Measurements from ENCODE around the gene EEIG1. TPM values are rescaled to one million over a fixed set of nuclear protein-coding genes. Genes with fewer than 3 reads are reported as not detected.

EEIG1 gene
- total and polyA plus RNA-seq, 9 of the 15 experiments (the other 6 are each of a cell fraction or from before 2014, with no cell fraction given): 0.17 to 16.7 (median 3.6) TPM

DNA sequence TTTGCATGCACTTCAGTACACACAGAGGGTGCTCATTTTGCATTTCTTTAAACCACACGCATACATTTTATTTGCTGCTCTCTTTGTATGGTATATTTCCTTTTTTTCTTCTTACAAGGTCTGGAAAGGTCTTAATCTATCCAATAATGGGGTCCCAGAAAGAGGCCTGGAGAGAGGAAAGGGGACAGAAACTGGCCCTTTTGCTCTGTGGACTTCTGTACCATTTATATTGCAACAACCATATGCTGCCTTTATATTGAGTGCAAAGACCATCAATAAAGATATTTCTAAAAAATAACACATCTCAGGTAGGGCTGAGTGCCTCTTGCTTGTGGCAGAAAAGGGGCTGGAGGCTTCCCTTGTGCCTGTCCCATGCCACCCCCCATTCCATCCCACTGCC, 27.6 kb downstream of the EEIG1 start:
- Histone ChIP-seq H3K36me3 (ENCODE audit: control insufficient read depth, insufficient read depth, low read length) (no peaks in the 10 kb centered on the region), H2AFZ (ENCODE audit: low read depth, low read length) (no peak overlapping the region), H3K9ac (ENCODE audit: insufficient read depth in 1 of 2, low read depth in 2 of 2, low read length in 2 of 2) (peak overlapping the region in 1 of 2 experiments; percentile 83; a peak in 1 of 4 replicates), H3K27me3 (ENCODE audit: control insufficient read depth in 2 of 2, insufficient read depth in 2 of 2, low read length in 2 of 2) (no peaks in the 10 kb centered on the region), H4K20me1 (replicated peaks; ENCODE audit: control insufficient read depth, insufficient read depth, low read length) (peaks cover 11% of the 10 kb centered on the region; the same call in 1 of the 2 replicates), H3K9me1 (ENCODE audit: control insufficient read depth, insufficient read depth, low read length) (no peaks in the 10 kb centered on the region), H3K4me3 (no peak overlapping the region), H3K27ac (ENCODE audit: extremely low read depth, low read depth, low read length) (no peak overlapping the region), H3K9me3 (replicated peaks; ENCODE audit: control insufficient read depth, insufficient read depth, low read depth, low read length) (no peaks in the 10 kb centered on the region), H3K4me2 (ENCODE audit: insufficient read depth, low read length) (no peak overlapping the region), H3K79me2 (ENCODE audit: control insufficient read depth, insufficient read depth, low read length) (peaks cover 37% of the 10 kb centered on the region), H3K4me1 (replicated peaks in 1 of 2; ENCODE audit: control insufficient read depth in 2 of 2, insufficient read depth in 2 of 2, low read length in 2 of 2) (peaks cover 22 to 52% of the 10 kb centered on the region in 2 experiments)
- TF ChIP-seq MAFF (IDR thresholded peaks at IDR 0.05; ENCODE audit: low read length) (no peak), ELF4 (CRISPR knock-in tag; IDR thresholded peaks at IDR 0.05) (no peak), MED1 (CRISPR knock-in tag; IDR thresholded peaks at IDR 0.05; ENCODE audit: borderline replicate concordance) (no peak), PHF21A (IDR thresholded peaks at IDR 0.05; ENCODE audit: borderline replicate concordance, low read depth) (no peak), CBX3 (IDR thresholded peaks at IDR 0.05; ENCODE audit: borderline replicate concordance in 1 of 2, low read length in 2 of 2) (no peak), TCFL5 (CRISPR knock-in tag; conservative IDR thresholded peaks at IDR 0.05) (no peak), YBX1 (IDR thresholded peaks at IDR 0.05) (no peak), SIN3B (IDR thresholded peaks at IDR 0.05; ENCODE audit: low read depth) (no peak)
- TF ChIP-seq, protein P1, sequence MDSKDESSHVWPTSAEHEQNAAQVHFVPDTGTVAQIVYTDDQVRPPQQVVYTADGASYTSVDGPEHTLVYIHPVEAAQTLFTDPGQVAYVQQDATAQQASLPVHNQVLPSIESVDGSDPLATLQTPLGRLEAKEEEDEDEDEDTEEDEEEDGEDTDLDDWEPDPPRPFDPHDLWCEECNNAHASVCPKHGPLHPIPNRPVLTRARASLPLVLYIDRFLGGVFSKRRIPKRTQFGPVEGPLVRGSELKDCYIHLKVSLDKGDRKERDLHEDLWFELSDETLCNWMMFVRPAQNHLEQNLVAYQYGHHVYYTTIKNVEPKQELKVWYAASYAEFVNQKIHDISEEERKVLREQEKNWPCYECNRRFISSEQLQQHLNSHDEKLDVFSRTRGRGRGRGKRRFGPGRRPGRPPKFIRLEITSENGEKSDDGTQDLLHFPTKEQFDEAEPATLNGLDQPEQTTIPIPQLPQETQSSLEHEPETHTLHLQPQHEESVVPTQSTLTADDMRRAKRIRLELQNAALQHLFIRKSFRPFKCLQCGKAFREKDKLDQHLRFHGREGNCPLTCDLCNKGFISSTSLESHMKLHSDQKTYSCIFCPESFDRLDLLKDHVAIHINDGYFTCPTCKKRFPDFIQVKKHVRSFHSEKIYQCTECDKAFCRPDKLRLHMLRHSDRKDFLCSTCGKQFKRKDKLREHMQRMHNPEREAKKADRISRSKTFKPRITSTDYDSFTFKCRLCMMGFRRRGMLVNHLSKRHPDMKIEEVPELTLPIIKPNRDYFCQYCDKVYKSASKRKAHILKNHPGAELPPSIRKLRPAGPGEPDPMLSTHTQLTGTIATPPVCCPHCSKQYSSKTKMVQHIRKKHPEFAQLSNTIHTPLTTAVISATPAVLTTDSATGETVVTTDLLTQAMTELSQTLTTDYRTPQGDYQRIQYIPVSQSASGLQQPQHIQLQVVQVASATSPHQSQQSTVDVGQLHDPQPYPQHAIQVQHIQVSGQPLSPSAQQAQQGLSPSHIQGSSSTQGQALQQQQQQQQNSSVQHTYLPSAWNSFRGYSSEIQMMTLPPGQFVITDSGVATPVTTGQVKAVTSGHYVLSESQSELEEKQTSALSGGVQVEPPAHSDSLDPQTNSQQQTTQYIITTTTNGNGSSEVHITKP (IDR thresholded peaks at IDR 0.05; ENCODE audit: partially characterized antibody): no peak
- TF ChIP-seq, protein P2, sequence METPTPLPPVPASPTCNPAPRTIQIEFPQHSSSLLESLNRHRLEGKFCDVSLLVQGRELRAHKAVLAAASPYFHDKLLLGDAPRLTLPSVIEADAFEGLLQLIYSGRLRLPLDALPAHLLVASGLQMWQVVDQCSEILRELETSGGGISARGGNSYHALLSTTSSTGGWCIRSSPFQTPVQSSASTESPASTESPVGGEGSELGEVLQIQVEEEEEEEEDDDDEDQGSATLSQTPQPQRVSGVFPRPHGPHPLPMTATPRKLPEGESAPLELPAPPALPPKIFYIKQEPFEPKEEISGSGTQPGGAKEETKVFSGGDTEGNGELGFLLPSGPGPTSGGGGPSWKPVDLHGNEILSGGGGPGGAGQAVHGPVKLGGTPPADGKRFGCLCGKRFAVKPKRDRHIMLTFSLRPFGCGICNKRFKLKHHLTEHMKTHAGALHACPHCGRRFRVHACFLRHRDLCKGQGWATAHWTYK (CRISPR knock-in tag; IDR thresholded peaks at IDR 0.05): no peak
- TF ChIP-seq, protein P3, sequence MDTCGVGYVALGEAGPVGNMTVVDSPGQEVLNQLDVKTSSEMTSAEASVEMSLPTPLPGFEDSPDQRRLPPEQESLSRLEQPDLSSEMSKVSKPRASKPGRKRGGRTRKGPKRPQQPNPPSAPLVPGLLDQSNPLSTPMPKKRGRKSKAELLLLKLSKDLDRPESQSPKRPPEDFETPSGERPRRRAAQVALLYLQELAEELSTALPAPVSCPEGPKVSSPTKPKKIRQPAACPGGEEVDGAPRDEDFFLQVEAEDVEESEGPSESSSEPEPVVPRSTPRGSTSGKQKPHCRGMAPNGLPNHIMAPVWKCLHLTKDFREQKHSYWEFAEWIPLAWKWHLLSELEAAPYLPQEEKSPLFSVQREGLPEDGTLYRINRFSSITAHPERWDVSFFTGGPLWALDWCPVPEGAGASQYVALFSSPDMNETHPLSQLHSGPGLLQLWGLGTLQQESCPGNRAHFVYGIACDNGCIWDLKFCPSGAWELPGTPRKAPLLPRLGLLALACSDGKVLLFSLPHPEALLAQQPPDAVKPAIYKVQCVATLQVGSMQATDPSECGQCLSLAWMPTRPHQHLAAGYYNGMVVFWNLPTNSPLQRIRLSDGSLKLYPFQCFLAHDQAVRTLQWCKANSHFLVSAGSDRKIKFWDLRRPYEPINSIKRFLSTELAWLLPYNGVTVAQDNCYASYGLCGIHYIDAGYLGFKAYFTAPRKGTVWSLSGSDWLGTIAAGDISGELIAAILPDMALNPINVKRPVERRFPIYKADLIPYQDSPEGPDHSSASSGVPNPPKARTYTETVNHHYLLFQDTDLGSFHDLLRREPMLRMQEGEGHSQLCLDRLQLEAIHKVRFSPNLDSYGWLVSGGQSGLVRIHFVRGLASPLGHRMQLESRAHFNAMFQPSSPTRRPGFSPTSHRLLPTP (IDR thresholded peaks at IDR 0.05; ENCODE audit: borderline replicate concordance, extremely low read depth, insufficient read length): no peak
- CTCF ChIA-PET (ENCODE audit: low intra/inter-chr PET ratio): no interaction called here
- in situ Hi-C loops (cut with MboI) (no loop called here), intact Hi-C loops (cut with micrococcal nuclease) (no loop called here)
- POLR2A ChIA-PET: interaction anchor here (0.7 to 2.3 kb wide), 4 partner anchors 8 to 211 kb away, joined by 4 to 10 read pairs (median 6); no protein-coding TSS in a partner anchor
- no peak for FAIRE-seq
- no TSS peak for BruUV-seq (replicated peaks)
- 85% methylated on average over 1 of the region's 1 CpG for WGBS (ENCODE audit: insufficient coverage, low coverage, missing lambda C conversion rate)
- no peak for DNase-seq (ENCODE audit: extremely low read depth in 1 of 4, low spot score in 3 of 4)
- ATAC-seq: no peak

Measured in K562 (cell line).